OCI-LY1 (cell line): Measurements from ENCODE around the gene SYT14.

Experiments used
- H2AFZ ChIP-seq: fragments of 200-600 bp; sonication (generic), shearing (Covaris generic); 2 replicates; pipeline ENCODE4 v1.6.0; 2014; ENCODE audit warnings: antibody characterized with exemption, mild to moderate bottlenecking, low read length
- H3F3A ChIP-seq: fragments of 200-600 bp; sonication (generic), shearing (Covaris generic); 2 replicates; pipeline ENCODE4 v1.6.0; 2014; ENCODE audit warnings: mild to moderate bottlenecking, antibody characterized with exemption, low read length, moderate library complexity; ENCODE audit not compliant: insufficient read depth
- H3K27ac ChIP-seq: fragments of 200-600 bp; sonication (generic); 2 replicates; pipeline ENCODE4 v1.5.1; 2014; ENCODE audit warnings: low read length, mixed run types, mild to moderate bottlenecking, low read depth; ENCODE audit not compliant: poor library complexity, severe bottlenecking
- H3K27me3 ChIP-seq: fragments of 200-600 bp; sonication (generic); 2 replicates; pipeline ENCODE4 v1.6.0; 2014; ENCODE audit warnings: antibody characterized with exemption, mild to moderate bottlenecking, low read length, moderate library complexity; ENCODE audit not compliant: insufficient read depth
- H3K36me3 ChIP-seq: fragments of 200-600 bp; sonication (generic); 2 replicates; pipeline ENCODE4 v1.6.1; 2014; ENCODE audit warnings: mild to moderate bottlenecking, antibody characterized with exemption, low read length, moderate library complexity, mixed read lengths; ENCODE audit not compliant: insufficient read depth
- H3K4me1 ChIP-seq: fragments of 200-600 bp; sonication (generic); 2 replicates; pipeline ENCODE4 v1.5.1; 2014; ENCODE audit warnings: mild to moderate bottlenecking, low read length, moderate library complexity; ENCODE audit not compliant: insufficient read depth, severe bottlenecking
- H3K4me2 ChIP-seq: fragments of 200-600 bp; sonication (generic), shearing (Covaris generic); 2 replicates; pipeline ENCODE4 v1.6.1; 2014; ENCODE audit warnings: low read length
- H3K4me3 ChIP-seq: fragments of 200-600 bp; sonication (generic); 2 replicates; pipeline ENCODE4 v1.5.1; 2014; ENCODE audit warnings: low read length, low read depth, mild to moderate bottlenecking, mixed read lengths; ENCODE audit not compliant: poor library complexity, severe bottlenecking
- H3K79me2 ChIP-seq: fragments of 200-600 bp; shearing (Covaris generic); 2 replicates; pipeline ENCODE4 v1.6.1; 2016; ENCODE audit warnings: mixed run types, low read length, mixed read lengths; ENCODE audit not compliant: insufficient read depth
- H3K9ac ChIP-seq: fragments of 200-600 bp; sonication (generic), shearing (Covaris generic); 2 replicates; pipeline ENCODE4 v1.6.1; 2014; ENCODE audit warnings: mild to moderate bottlenecking, low read length, mixed read lengths
- H3K9me2 ChIP-seq: fragments of 200-600 bp; sonication (generic), shearing (Covaris generic); 2 replicates; pipeline ENCODE4 v1.6.1; 2014; ENCODE audit warnings: low read depth, mild to moderate bottlenecking, low read length, mixed read lengths
- H3K9me3 ChIP-seq: fragments of 200-600 bp; shearing (Covaris generic); 2 replicates; pipeline ENCODE4 v1.6.1; 2014; ENCODE audit warnings: low read length, mixed read lengths
- H4K20me1 ChIP-seq: fragments of 200-600 bp; sonication (generic), shearing (Covaris generic); 2 replicates; pipeline ENCODE4 v1.6.0; 2016; ENCODE audit warnings: mild to moderate bottlenecking, low read length; ENCODE audit not compliant: insufficient read depth
- CTCF ChIP-seq: fragments of 200-600 bp; sonication (generic), shearing (Covaris generic); IDR thresholded peaks from 2 replicates; pipeline ENCODE4 v1.5.1; 2017; ENCODE audit warnings: mild to moderate bottlenecking, antibody characterized with exemption, low read length, moderate library complexity, mixed read lengths
- EZH2 ChIP-seq: fragments of 200-600 bp; sonication (generic), shearing (Covaris generic); IDR thresholded peaks from 2 replicates; pipeline ENCODE4 v1.8.0; 2017; ENCODE audit warnings: borderline replicate concordance, mixed run types, mild to moderate bottlenecking, antibody characterized with exemption, low read length, moderate library complexity, mixed read lengths

Gene SYT14

GRCh38 chr1:209999005-209999404, 61.0 kb downstream of the SYT14 start:
- no peaks in the 10 kb centered on the region for H3K79me2 ChIP-seq
- no peaks in the 10 kb centered on the region for H3K27me3 ChIP-seq
- TF ChIP-seq CTCF = no peak
- no peak for TF ChIP-seq EZH2

GRCh38 chr1:210001751-210002150, 63.7 kb downstream of the SYT14 start:
- Histone ChIP-seq H3K27me3 (no peaks in the 10 kb centered on the region), H3K9me2 (no peaks in the 10 kb centered on the region), H3K79me2 (no peaks in the 10 kb centered on the region), H3K27ac (no peak overlapping the region), H3F3A (no peaks in the 10 kb centered on the region; the same call in 1 of the 2 replicates), H3K4me1 (no peaks in the 10 kb centered on the region), H4K20me1 (no peaks in the 10 kb centered on the region), H3K9ac (no peak overlapping the region), H3K4me2 (no peak overlapping the region), H3K36me3 (no peaks in the 10 kb centered on the region), H3K4me3 (no peak overlapping the region), H3K9me3 (no peaks in the 10 kb centered on the region), H2AFZ (no peak overlapping the region)
- TF ChIP-seq CTCF (no peak), EZH2 (no peak)

More at GRCh38 chr1:209999005-209999404, 61.0 kb downstream of the SYT14 start:
- Histone ChIP-seq H3F3A (no peaks in the 10 kb centered on the region; the same call in 1 of the 2 replicates), H3K9ac (no peak overlapping the region), H3K4me1 (no peaks in the 10 kb centered on the region), H3K27ac (no peak overlapping the region), H3K36me3 (no peaks in the 10 kb centered on the region), H2AFZ (no peak overlapping the region), H3K4me3 (no peak overlapping the region), H3K9me2 (no peaks in the 10 kb centered on the region), H3K9me3 (no peaks in the 10 kb centered on the region), H4K20me1 (no peaks in the 10 kb centered on the region), H3K4me2 (no peak overlapping the region)

- Histone ChIP-seq H3K79me2 (no peaks in the 10 kb centered on the region), H2AFZ (no peak overlapping the region), H3K27me3 (no peaks in the 10 kb centered on the region), H3K36me3 (no peaks in the 10 kb centered on the region), H3K9ac (no peak overlapping the region), H3K9me2 (no peaks in the 10 kb centered on the region), H3K9me3 (no peaks in the 10 kb centered on the region), H3K4me1 (no peaks in the 10 kb centered on the region), H4K20me1 (no peaks in the 10 kb centered on the region), H3K4me2 (no peak overlapping the region), H3K27ac (no peak overlapping the region), H3K4me3 (no peak overlapping the region), H3F3A (no peaks in the 10 kb centered on the region; the same call in 1 of the 2 replicates)
- TF ChIP-seq CTCF (no peak), EZH2 (no peak)
These were observed 65.5 kb downstream of the SYT14 start for GRCh38 chr1:210003501-210003900.
